Stimulated activated CD4-positive, alpha-beta T cell treated with anti-CD3 and anti-CD28 coated beads, Interleukin-1b, Interleukin-23, amount 100 ng/mL, for 24 hours (primary cell): ENCODE measurements around the gene ARHGAP8.
"Not testable (repeated sequence)": the region's sequence is repeated elsewhere in the genome, so short reads cannot be mapped to it uniquely, and the experiment has no call there.

Experiments
- DNase-seq, 4 experiments: peaks; one replicate each; pipeline ENCODE4 v3.0.0-alpha.2; 2020; ENCODE audit warnings: low read depth in 4 of 4, low spot score in 1 of 4

Gene ARHGAP8

GRCh38 chr22:44884562-44884961 is 132.2 kb downstream of the ARHGAP8 start:
- no peak for DNase-seq

GRCh38 chr22:44884968-44885805 is 132.8 kb downstream of the ARHGAP8 start:
- no peak for DNase-seq

- no peak for DNase-seq
Observed at GRCh38 chr22:44885806-44886360, 133.5 kb downstream of the ARHGAP8 start.

- no peak for DNase-seq
Observed at GRCh38 chr22:44887941-44888366, 135.6 kb downstream of the ARHGAP8 start.

GRCh38 chr22:44888491-44889254 is 136.3 kb downstream of the ARHGAP8 start:
- no peak for DNase-seq

GRCh38 chr22:44889255-44889878 is 137.0 kb downstream of the ARHGAP8 start:
- DNase-seq, result no peak

- DNase-seq, result no peak
Observed at GRCh38 chr22:44890416-44891292, 138.3 kb downstream of the ARHGAP8 start.

GRCh38 chr22:44891293-44891747 is 138.9 kb downstream of the ARHGAP8 start:
- no peak for DNase-seq

- DNase-seq, result no peak
Observed at GRCh38 chr22:44891791-44892190, 139.4 kb downstream of the ARHGAP8 start.

GRCh38 chr22:44892243-44892642 is 139.9 kb downstream of the ARHGAP8 start:
- no peak for DNase-seq

GRCh38 chr22:44892803-44893730 is 140.7 kb downstream of the ARHGAP8 start:
- no peak for DNase-seq

- no peak for DNase-seq
Observed at GRCh38 chr22:44893731-44894080, 141.3 kb downstream of the ARHGAP8 start.

- DNase-seq, result no peak
Observed at GRCh38 chr22:44894321-44894720, 141.9 kb downstream of the ARHGAP8 start.

- no peak for DNase-seq
Observed at GRCh38 chr22:44894782-44895181, 142.4 kb downstream of the ARHGAP8 start.

GRCh38 chr22:44895296-44896055 is 143.1 kb downstream of the ARHGAP8 start:
- no peak for DNase-seq

GRCh38 chr22:44898236-44898635 is 145.9 kb downstream of the ARHGAP8 start:
- DNase-seq, result no peak

GRCh38 chr22:44901301-44901700 is 148.9 kb downstream of the ARHGAP8 start:
- no peak for DNase-seq

- not testable (repeated sequence) for DNase-seq
Observed at GRCh38 chr22:44903164-44903563, 150.8 kb downstream of the ARHGAP8 start.
